OCI-LY3 (cell line): ENCODE results near the gene DCTN3.

Experiments
- EZH2phosphoT487 ChIP-seq: fragments of 200-600 bp; shearing (Covaris generic); IDR thresholded peaks from 2 replicates; pipeline ENCODE4 v1.6.1; 2018; ENCODE audit warnings: antibody characterized with exemption, mixed run types, low read depth
- TF ChIP-seq, protein P1 (sequence below): fragments of 200-600, 300-600 bp; sonication (generic); IDR thresholded peaks from 2 replicates; pipeline ENCODE4 v1.5.1; 2014; ENCODE audit warnings: antibody characterized with exemption, low read length, low read depth

DNA sequence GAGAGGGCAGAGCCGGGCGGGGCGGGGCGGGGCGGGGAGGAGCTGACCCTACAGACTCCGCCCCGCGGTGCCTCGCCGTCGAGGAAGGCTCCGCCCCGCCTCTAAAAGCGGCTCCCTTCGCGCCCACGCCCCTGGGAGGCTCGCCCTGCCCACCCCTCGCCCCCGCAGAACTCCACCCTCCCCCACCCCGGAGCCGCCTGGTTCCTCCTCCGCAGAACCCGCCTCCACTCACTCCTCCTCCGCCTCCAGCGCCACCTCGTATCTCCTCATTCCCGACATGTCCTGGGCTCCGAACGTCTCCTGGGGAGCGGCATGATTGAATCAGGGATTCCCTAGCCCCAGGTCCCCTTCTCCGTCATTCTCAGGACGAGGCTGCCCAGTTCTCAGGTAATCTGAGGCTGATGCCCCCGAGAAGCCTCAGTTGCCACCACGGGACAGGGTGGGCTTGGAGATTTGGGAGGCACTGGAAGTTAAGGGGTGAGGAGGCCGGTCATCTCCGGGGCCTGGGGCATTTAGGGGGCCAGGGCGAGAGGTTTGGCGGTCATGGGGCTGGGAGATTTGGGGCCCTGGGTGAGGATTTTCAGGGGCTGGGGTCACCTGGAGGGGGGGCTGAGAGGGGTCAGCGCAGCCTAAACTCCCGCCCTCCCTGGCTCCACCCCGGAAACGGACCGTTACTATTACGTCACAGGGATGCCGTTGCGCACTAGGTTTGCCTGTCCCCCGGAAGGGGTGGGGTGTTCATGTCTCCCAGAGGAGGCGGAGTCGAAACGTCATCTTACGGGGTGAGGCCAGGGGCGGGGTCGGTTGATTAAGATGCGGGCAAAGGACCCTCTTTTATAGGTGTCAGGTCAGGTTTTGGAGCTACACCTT is 45.3 kb upstream of the DCTN3 start:
- TF ChIP-seq, protein P1, sequence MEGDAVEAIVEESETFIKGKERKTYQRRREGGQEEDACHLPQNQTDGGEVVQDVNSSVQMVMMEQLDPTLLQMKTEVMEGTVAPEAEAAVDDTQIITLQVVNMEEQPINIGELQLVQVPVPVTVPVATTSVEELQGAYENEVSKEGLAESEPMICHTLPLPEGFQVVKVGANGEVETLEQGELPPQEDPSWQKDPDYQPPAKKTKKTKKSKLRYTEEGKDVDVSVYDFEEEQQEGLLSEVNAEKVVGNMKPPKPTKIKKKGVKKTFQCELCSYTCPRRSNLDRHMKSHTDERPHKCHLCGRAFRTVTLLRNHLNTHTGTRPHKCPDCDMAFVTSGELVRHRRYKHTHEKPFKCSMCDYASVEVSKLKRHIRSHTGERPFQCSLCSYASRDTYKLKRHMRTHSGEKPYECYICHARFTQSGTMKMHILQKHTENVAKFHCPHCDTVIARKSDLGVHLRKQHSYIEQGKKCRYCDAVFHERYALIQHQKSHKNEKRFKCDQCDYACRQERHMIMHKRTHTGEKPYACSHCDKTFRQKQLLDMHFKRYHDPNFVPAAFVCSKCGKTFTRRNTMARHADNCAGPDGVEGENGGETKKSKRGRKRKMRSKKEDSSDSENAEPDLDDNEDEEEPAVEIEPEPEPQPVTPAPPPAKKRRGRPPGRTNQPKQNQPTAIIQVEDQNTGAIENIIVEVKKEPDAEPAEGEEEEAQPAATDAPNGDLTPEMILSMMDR, result no peak
- no peak for TF ChIP-seq EZH2phosphoT487
